Measurements from ENCODE around the gene LMCD1.

The LMCD1 gene

DNA sequence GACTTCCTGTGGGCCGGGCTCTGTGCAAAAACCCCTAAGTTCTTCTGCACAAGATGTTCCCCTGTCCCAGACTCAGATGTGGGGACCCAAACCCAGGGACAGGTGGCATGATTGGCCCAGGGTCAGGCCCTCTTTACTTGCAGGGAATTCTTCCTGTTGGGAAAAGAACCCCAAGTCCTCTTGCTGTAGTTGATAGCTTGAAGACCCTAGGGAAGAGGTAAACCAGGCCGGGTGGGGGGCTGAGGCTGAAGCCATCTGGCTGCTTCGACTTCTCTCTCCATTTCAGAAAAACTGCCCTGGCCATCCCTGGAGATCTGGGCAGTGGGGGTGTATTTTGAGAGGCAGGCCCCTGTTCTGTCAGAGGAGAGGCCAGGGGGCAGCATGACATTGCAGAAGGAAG lies 119.5 kb downstream of the LMCD1 start:
- DNase-seq (ENCODE audit: low read depth): no peak

DNA sequence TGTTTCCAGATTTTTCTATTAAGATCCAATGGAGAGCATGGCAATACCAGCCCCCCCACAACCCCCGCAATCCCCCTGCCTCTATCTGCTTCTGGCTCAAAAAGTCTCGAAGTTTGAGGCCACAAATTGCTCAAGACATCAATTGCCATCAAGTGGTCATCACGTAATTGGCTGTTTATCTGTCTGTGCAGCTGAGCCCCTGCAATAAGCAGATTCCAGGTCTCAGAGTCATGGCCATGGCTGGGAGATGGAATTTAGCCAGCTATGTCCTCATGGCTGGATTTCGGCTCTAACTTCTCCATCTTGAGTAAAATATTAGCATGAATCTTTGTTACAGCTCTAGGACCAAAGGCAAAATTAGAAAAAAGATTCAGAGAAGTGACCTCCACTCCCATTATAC lies 120.2 kb downstream of the LMCD1 start:
- no peak for DNase-seq (ENCODE audit: low read depth)

DNA sequence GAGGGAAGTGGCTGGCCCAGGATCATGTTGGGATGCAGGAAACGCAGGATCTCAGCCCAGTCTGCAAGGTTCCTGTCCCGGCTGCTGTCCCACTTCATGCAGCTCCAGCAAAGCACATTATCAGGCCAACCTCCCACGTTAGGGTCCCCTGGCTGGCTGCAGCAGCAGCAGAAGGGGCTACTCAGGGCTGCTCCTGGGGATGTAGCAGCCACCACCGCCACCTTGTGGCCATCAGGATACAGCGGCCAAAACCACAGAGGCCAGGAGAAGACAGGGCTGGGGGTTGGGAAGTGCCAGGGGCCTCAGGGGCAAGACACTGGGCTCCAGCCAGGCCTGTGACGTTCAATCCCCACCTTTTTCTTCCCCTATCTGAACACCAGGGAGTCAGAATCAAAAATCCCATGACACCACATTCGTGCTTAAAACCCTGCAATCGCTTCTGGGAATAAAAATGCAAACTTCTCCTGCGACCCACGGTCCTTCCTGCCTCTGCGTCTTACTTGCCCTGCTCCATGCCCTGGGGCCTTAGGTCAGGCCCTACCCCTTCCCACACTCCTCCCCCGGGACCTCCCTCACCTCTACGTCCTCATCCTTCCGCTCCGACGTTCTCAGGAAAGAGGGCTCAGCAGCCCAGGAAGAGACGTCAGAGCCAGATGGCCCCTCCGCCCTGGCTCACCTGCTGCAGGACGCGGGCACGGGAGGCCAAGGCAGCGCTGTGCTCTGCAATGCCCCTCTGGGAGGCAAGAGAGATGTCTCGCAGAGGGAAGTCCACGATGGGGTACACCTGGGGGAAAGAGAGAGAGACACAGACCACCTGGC lies 121.5 kb downstream of the LMCD1 start:
- DNase-seq (ENCODE audit: low read depth): peak; percentile 22

DNA sequence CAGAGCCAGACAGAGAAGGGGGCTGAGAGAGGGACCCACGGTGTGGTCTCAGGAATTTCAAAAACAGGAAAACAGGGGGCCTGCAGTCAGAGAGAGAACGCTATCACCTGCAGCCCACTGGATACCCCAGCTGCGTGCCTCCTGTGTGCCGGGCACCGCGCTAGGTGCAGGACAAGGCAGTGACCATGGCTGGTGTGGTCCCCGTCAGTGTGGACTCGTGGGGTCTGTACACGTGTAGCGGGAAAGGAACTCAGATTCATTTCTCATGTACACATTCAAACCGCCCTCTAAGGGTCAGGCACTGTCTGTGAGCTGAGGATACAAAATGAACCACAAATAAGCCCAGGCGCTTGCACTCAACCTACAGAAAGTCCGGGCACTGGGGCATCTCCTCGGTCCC lies 122.1 kb downstream of the LMCD1 start:
- DNase-seq (ENCODE audit: low read depth): no peak

All from activated T-cell treated with anti-CD3 and anti-CD28 coated beads for 1 hour (primary cell).